Endothelial cell of umbilical vein (primary cell): Measurements from ENCODE around the gene LATS2. TPM values are rescaled to one million over a fixed set of nuclear protein-coding genes. Genes with fewer than 3 reads are reported as not detected.

Experiments
- BruUV-seq: library from RNA; stranded (reverse); fragments of 400-500 nt; replicated peaks from 2 replicates; lab custom pipeline; 2021; lab: Mats Ljungman, UMichigan
- CTCF ChIA-PET: fragments of 300-600, 350-600 bp; sonication (Branson Sonifier 250); formaldehyde crosslinking; loops from one replicate; lab custom pipeline; 2021; ENCODE audit warnings: antibody characterized with exemption, inconsistent platforms; lab: Charles Lee
- POLR2A ChIA-PET: fragments of 300-600, 350-600 bp; sonication (Branson Sonifier 250); formaldehyde crosslinking; loops from one replicate; lab custom pipeline; 2021; ENCODE audit warnings: antibody characterized with exemption, inconsistent platforms; lab: Charles Lee
- DNase-seq: peaks from one replicate; pipeline ENCODE4 v3.0.0-alpha.2; 2011; ENCODE audit warnings: low read depth, low spot score
- FAIRE-seq: peaks from 2 replicates; lab custom pipeline; 2011; peaks lifted over from hg19 to GRCh38; lab: Jason Lieb, UNC
- H2AFZ ChIP-seq: 2 replicates; pipeline ENCODE4 v1.6.0; 2012; ENCODE audit warnings: low read depth, low read length, control low read depth, inconsistent platforms
- H3K27ac ChIP-seq: 2 replicates; pipeline ENCODE4 v1.5.1; 2011; ENCODE audit warnings: low read depth, mild to moderate bottlenecking, control low read depth, low read length, moderate library complexity; ENCODE audit not compliant: insufficient read depth
- H3K27me3 ChIP-seq, 2 experiments: 2 replicates each; pipeline versions ENCODE4 v1.6.0 to v1.6.1; 2011; ENCODE audit warnings: low read length in 2 of 2, mixed read lengths in 1 of 2; ENCODE audit not compliant: control insufficient read depth in 2 of 2, insufficient read depth in 2 of 2
- H3K36me3 ChIP-seq, 2 experiments: 2 replicates in 1 of 2; 3 replicates in 1 of 2; pipeline ENCODE4 v1.5.1; 2011; ENCODE audit warnings: low read length in 2 of 2, mild to moderate bottlenecking in 1 of 2, moderate library complexity in 1 of 2; ENCODE audit not compliant: control insufficient read depth in 2 of 2, insufficient read depth in 2 of 2; ENCODE audit errors: extremely low read depth in 1 of 2
- H3K4me1 ChIP-seq: 3 replicates; pipeline ENCODE4 v1.5.1; 2011; ENCODE audit warnings: mild to moderate bottlenecking, low read length; ENCODE audit not compliant: control insufficient read depth, insufficient read depth; ENCODE audit errors: extremely low read depth
- H3K4me2 ChIP-seq: 2 replicates; pipeline ENCODE4 v1.6.1; 2011; ENCODE audit warnings: low read length, control low read depth, mixed read lengths; ENCODE audit not compliant: insufficient read depth
- H3K4me3 ChIP-seq, 3 experiments: fragments of 200-600 bp in 1 of 3; sonication (generic), shearing (Covaris generic) in 1 of 3; replicated peaks in 1 of 3; 2 replicates each; pipeline ENCODE4 v1.5.1; 2011 to 2016; ENCODE audit warnings: control low read depth in 3 of 3, low read length in 3 of 3, mild to moderate bottlenecking in 2 of 3, inconsistent platforms in 1 of 3, low read depth in 1 of 3, moderate library complexity in 1 of 3; ENCODE audit not compliant: insufficient read depth in 1 of 3
- H3K79me2 ChIP-seq: 2 replicates; pipeline ENCODE4 v1.6.0; 2012; ENCODE audit warnings: low read length, inconsistent platforms; ENCODE audit not compliant: control insufficient read depth, insufficient read depth
- H3K9ac ChIP-seq: replicated peaks from 2 replicates; pipeline ENCODE3; 2011; ENCODE audit warnings: low read length, control low read depth; ENCODE audit not compliant: insufficient read depth; ENCODE audit errors: extremely low read depth
- H3K9me1 ChIP-seq: replicated peaks from 3 replicates; pipeline ENCODE4 v1.6.0; 2011; ENCODE audit warnings: mild to moderate bottlenecking, low read length; ENCODE audit not compliant: control insufficient read depth, insufficient read depth; ENCODE audit errors: extremely low read depth
- H3K9me3 ChIP-seq: replicated peaks from 2 replicates; pipeline ENCODE4 v1.5.1; 2012; ENCODE audit warnings: low read length, inconsistent platforms; ENCODE audit not compliant: control insufficient read depth, insufficient read depth
- H4K20me1 ChIP-seq: replicated peaks from 2 replicates; pipeline ENCODE3; 2011; ENCODE audit warnings: mild to moderate bottlenecking, low read length; ENCODE audit not compliant: control insufficient read depth, insufficient read depth; ENCODE audit errors: extremely low read depth
- CTCF ChIP-seq, 2 donors: IDR thresholded peaks; 1 replicate in 1 of 2; 2 replicates in 1 of 2; pipeline ENCODE4 v1.5.1; 2011; ENCODE audit warnings: low read length in 2 of 2, mild to moderate bottlenecking in 2 of 2, moderate library complexity in 2 of 2, control low read depth in 1 of 2, inconsistent platforms in 1 of 2, low read depth in 1 of 2; ENCODE audit not compliant: insufficient read depth in 1 of 2; ENCODE audit errors: extremely low read depth in 1 of 2
- EZH2 ChIP-seq: IDR thresholded peaks from 2 replicates; pipeline ENCODE4 v1.6.1; 2012; ENCODE audit warnings: borderline replicate concordance, low read depth, mild to moderate bottlenecking, moderate library complexity, low read length, inconsistent platforms; ENCODE audit not compliant: severe bottlenecking
- FOS ChIP-seq: IDR thresholded peaks from 2 replicates; pipeline ENCODE4 v1.6.1; 2011; ENCODE audit warnings: mild to moderate bottlenecking, low read length, moderate library complexity, borderline replicate concordance; ENCODE audit not compliant: insufficient read depth
- GATA2 ChIP-seq: IDR thresholded peaks from 2 replicates; pipeline ENCODE4 v1.7.0; 2011; ENCODE audit warnings: low read depth, mild to moderate bottlenecking, moderate library complexity, mixed read lengths, low read length; ENCODE audit not compliant: insufficient read length, insufficient read depth
- JUN ChIP-seq: IDR thresholded peaks from 2 replicates; pipeline ENCODE4 v1.6.1; 2011; ENCODE audit warnings: borderline replicate concordance, low read depth; ENCODE audit not compliant: insufficient read length, insufficient read depth
- MAX ChIP-seq: IDR thresholded peaks from 2 replicates; pipeline ENCODE4 v1.6.1; 2011; ENCODE audit not compliant: insufficient read depth, insufficient read length
- MYC ChIP-seq: IDR thresholded peaks from one replicate; pipeline ENCODE4 v1.6.1; 2011; ENCODE audit warnings: mild to moderate bottlenecking, low read depth, low read length
- POLR2A ChIP-seq: IDR thresholded peaks from 2 replicates; pipeline ENCODE4 v1.6.1; 2012; ENCODE audit warnings: low read depth, mild to moderate bottlenecking, control low read depth, low read length
- POLR2AphosphoS5 ChIP-seq: IDR thresholded peaks from 2 replicates; pipeline ENCODE4 v1.6.1; 2012; ENCODE audit warnings: low read depth, mild to moderate bottlenecking, control low read depth, low read length, moderate library complexity; ENCODE audit not compliant: insufficient read depth
- dilution Hi-C: fragments of 300-500 bp; cut with MboI; formaldehyde crosslinking; loops from one replicate; pipeline ENCODE4 v1.15.0; 2019; ENCODE audit warnings: low sequenced_read_pairs; ENCODE audit not compliant: extremely low pct_ligation_motif_present
- intact Hi-C: fragments of 100-400 bp; cut with micrococcal nuclease; formaldehyde crosslinking; loops from one replicate; pipeline ENCODE4 v1.10.0; 2022
- polyA plus RNA-seq, 4 experiments: library from polyadenylated mRNA; depleted of rRNA in 3 of 4; stranded (reverse) in 3 of 4; unstranded in 1 of 4; fragments of >200 nt; gene quantifications; 2 replicates each; pipeline versions ENCODE4 v1.2.1 to v1.2.3, GENCODE V29; 2011 to 2012; ENCODE audit warnings: missing spikeins in 1 of 4
- total RNA-seq: library from RNA; stranded (reverse); gene quantifications from 2 replicates; pipeline ENCODE4 v1.2.3, GENCODE V29; 2021

Gene LATS2
- total and polyA plus RNA-seq, 2 donors (not counting 3 experiments of a cell fraction or from before 2014, with no cell fraction given): 33.5 to 67.6 TPM

DNA sequence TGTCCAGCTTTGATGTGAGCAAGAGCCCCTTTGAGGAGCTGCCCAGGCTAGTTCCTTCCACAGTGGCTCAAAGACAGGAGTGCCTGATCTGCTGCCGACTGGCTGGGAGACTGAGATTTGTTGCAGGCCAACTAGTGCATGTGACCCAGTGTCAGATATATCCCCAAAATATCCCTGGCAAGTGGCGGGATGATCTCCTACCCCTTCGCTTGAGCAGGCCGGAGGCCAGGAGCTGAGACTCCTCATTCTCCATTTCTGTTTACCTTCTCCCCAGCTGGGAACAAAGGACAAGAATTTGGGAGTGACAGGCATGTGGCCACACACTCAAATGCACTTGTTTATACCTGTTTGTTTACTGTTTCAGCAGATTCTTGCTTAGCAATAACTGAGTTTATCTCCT, 121.7 kb downstream of the LATS2 start:
- Histone ChIP-seq H3K4me3 (no peak overlapping the region), H3K9me3 (no peaks in the 10 kb centered on the region), H3K27ac (no peak overlapping the region), H3K79me2 (no peaks in the 10 kb centered on the region), H3K9ac (no peak overlapping the region), H4K20me1 (no peaks in the 10 kb centered on the region), H3K4me1 (no peaks in the 10 kb centered on the region), H3K27me3 (no peaks in the 10 kb centered on the region), H3K36me3 (no peaks in the 10 kb centered on the region), H2AFZ (no peak overlapping the region), H3K4me2 (no peak overlapping the region), H3K9me1 (no peaks in the 10 kb centered on the region)
- no peak for TF ChIP-seq MYC
- TF ChIP-seq CTCF (IDR thresholded peaks at IDR 0.05; ENCODE audit: extremely low read depth in 1 of 2, insufficient read depth in 1 of 2, low read depth in 1 of 2, low read length in 2 of 2): no peak
- TF ChIP-seq FOS: no peak
- no peak for TF ChIP-seq GATA2
- no peak for TF ChIP-seq MAX
- TF ChIP-seq JUN: no peak
- no peak for TF ChIP-seq EZH2
- no peak for TF ChIP-seq POLR2A
- TF ChIP-seq POLR2AphosphoS5: no peak
- DNase-seq: no peak
- intact Hi-C loops (loop anchor here (10.0 kb wide), 1 partner anchor 1295 kb away; no protein-coding TSS in a partner anchor), dilution Hi-C loops (no loop called here)
- FAIRE-seq: no peak
- BruUV-seq: no TSS peak
- CTCF ChIA-PET: interaction anchor here (1.0 kb wide), 1 partner anchor 15 kb away, joined by 4 read pairs; no protein-coding TSS in a partner anchor
- POLR2A ChIA-PET: no interaction called here
